Stimulated activated CD4-positive, alpha-beta T cell treated with anti-CD3 and anti-CD28 coated beads, Interleukin-15, amount 100 ng/mL, for 1 hour (primary cell): ENCODE measurements around the gene SULT1A1.
"Not testable (repeated sequence)": the region's sequence is repeated elsewhere in the genome, so short reads cannot be mapped to it uniquely, and the experiment has no call there.

Source experiments
- DNase-seq, 2 donors: peaks; one replicate each; pipeline ENCODE4 v3.0.0-alpha.2; 2020; ENCODE audit warnings: low read depth in 1 of 2, low spot score in 1 of 2

Gene SULT1A1

DNA sequence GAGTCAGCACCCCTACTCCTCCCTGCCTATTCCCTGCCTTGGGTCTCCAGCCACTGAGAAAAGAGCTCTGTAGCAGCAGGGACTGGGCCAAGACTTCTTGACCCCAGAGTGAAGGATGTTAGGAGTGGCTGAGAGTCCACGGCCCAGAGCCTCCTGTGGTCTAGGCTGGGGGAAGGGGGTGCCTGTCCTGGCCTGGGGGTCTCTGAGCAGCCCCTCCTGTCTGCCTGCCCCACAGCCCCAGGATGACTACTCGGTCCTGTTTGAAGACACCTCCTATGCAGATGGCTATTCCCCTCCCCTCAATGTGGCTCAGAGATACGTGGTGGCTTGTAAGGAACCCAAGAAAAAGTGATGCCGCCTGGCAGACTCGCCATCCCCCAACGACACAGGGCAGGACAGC, 18.5 kb downstream of the SULT1A1 start:
- DNase-seq = no peak

DNA sequence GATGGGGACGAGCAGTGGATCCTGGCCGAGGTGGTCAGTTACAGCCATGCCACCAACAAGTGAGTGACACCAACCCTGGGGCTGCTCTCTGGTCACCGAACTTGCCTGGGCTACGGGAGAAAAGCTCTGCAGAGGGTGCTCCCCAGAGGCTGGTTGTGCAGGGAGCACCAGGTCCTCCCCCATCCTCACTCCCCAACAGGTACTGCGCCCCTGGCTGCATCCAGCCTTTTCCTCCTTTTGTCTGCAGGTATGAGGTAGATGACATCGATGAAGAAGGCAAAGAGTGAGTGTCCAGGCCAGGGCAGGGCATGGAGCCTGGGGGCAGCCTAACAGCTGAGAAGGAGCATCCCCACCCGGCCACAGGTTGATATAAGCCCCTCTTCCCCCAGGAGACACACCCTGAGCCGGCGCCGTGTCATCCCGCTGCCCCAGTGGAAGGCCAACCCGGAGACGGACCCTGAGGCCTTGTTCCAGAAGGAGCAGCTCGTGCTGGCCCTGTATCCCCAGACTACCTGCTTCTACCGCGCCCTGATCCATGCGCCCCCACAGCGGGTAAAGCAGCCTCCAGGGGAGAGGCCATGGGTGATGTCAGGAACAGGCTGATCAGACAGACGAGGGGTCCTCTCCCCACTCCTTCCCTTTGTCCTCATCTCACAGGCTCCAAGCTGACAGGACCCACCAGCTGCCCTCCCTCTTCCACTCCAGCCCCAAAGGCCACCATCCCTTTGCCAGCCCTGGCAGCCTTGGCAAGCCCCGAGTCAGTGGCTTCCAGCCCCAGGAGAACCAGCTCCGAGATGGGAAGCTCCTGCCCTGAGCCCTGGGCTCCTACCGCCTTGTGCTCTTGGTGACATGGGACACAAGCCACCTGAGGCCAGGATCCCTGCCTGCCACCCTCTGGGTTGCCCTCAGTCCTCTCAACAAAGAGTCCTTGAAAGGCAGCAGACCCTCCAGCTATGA, 19.2 kb downstream of the SULT1A1 start:
- no peak for DNase-seq

DNA sequence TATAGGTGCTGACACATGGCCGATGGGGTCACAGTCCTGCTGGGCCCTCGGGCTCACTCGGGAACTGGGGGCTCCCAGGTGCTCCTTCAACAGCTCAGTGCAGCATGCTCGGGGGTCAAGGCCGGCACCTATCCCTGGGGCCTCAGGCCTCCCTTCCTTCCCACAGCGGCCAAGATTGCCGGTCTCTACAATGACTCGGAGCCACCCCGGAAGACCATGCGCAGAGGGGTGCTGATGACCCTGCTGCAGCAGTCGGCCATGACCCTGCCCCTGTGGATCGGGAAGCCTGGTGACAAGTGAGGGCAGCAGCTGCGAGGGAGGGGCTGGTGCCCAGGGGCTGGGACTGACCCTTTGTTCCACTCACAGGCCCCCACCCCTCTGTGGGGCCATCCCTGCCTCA, 19.9 kb downstream of the SULT1A1 start:
- no peak for DNase-seq

DNA sequence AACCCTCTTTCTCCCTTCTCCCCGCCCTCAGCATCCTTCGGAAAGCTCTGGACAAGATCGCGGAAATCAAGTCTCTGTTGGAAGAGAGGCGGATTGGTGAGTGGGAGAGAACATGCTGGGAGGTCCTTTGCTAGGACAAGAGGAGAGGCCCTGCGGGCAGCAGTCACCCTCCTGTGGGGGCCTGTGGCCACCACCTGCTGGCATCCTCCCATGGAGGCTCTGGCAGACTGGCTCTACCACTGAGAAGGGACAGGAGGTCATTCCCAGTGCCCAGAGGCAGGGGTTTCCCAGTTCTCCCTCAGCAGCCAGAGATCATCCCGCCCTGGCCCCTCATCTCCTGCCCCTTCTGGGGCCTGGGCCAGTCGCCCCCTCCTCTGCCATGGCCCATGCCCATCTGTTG, 20.8 kb downstream of the SULT1A1 start:
- no peak for DNase-seq

DNA sequence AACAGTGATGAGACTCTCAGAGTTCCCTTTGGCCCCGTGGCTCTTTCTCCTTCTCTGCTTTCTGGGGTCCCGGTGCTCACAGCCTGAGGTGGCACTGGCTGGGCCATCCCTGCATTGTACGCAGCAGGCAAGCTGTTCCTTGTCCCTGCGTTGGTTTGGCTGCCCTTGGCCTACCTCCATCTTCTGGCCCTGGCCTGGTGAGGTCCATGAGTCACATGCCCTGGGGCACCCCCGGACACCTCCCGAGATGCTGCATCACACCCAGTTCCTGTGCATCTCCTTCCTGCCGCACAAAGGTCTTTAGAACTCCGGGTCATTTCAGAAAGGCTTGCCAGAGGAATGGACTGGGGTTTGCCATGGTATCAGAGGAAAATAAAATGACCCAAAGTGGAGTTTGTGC, 22.5 kb downstream of the SULT1A1 start:
- no peak for DNase-seq

DNA sequence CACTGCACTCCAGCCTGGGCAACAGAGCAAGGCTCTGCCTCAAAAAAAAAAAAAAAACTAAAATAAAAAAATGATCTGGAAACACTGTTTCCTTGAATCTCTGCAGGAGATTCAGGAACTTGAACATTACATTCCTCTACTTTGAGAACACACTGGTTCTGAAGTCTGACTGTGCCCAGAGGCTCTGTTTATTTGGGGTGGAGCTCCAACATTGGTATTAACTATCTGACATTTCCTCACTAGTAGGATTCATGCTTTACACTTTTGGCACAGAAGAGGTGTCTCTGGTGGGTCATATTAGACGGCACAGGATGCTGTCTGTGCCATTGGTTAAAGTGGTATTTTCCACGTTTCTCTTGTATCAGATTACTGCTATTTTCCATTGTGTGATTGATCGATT, 23.4 kb downstream of the SULT1A1 start:
- DNase-seq = no peak

DNA sequence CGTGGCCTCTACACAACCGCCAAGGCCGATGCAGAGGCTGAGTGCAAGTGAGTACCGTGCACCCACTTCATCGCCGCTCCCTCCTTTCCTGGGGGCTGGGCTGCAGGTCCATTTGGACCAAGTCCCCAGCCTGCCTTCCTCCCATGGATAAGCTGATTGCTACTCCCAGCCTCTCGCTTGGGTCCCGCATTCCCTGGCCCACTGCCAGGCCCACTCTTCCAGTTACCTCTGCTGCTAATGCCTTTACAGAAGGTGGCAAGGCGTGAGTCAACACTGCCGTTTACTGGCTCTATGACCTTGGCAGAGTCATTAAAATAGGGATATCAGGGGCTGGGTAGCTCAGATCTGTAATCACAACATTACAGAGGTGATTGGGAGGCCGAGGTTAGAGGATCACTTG, 24.2 kb downstream of the SULT1A1 start:
- DNase-seq = no peak

DNA sequence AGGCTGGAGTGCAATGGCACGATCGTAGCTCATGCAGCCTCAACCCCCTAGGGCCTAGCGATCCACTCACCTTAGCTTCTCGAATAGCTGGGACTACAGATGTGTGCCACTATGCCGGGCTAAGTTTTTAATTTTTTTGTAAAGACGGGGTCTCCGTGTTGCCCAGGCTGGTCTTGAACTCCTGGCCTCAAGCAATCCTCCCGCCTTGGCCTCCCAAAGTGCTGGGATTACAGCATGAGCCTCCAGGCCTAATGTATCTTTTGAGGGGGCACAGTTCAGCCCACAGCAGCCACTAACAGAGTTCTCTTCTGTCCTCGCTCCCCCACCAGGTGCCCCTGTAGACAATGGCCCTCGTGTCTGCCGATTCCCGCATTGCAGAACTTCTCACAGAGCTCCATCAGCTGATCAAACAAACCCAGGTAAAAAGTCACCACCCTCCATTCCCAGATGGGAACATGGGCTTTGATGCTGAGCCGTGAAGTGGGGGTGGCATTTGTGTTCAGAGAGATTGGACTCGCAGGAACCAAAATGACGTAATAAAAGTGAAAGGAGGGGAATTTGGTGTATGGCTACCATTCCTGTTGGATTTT, 29.0 kb downstream of the SULT1A1 start:
- no peak for DNase-seq

DNA sequence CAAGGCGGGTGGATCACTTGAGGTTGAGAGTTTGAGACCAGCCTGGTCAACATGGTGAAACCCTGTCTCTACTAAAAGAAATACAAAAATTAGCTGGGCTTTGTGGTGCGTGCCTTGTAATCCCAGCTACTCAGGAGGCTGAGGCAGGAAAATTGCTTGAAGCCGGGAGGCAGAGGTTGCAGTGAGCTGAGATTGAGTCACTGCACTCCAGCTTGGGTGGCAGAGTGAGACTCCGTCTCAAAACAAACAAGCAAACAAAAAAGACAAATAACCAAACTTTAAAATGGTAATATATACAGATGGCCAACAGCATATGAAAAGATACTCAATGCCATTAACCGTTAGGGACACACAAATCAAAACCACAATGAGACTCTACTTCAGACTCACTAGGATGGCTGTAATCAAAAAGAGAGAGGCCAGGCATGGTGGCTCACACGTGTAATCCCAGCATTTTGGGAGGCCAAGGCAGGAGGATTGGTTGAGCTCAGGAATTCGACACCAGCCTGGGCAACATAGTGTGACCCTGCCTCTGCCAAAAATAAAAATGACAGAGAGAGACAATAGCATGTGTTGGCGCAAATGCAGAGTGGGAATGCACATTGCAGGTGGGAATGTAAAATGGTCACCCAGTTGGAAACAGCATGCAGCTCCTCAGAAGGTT, 34.3 kb downstream of the SULT1A1 start:
- DNase-seq = no peak

DNA sequence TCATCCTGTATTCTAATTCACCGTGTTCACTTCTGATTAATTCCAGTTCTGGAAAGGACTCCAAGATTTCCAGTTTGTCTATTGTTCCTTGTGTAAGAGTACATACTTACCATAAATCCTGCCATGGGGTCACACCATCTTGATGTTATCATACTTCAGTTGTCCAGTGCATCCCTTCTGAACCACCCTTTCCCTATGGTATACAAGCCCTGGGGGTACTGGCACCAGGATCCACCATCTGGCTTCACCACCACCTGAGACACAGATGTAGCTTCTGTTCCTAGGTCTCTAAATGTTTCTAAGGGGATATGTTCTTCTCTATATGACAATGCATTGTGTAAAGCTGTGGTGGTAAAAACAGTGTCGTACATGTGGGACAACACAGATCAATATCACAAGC, 34.9 kb downstream of the SULT1A1 start:
- no peak for DNase-seq

DNA sequence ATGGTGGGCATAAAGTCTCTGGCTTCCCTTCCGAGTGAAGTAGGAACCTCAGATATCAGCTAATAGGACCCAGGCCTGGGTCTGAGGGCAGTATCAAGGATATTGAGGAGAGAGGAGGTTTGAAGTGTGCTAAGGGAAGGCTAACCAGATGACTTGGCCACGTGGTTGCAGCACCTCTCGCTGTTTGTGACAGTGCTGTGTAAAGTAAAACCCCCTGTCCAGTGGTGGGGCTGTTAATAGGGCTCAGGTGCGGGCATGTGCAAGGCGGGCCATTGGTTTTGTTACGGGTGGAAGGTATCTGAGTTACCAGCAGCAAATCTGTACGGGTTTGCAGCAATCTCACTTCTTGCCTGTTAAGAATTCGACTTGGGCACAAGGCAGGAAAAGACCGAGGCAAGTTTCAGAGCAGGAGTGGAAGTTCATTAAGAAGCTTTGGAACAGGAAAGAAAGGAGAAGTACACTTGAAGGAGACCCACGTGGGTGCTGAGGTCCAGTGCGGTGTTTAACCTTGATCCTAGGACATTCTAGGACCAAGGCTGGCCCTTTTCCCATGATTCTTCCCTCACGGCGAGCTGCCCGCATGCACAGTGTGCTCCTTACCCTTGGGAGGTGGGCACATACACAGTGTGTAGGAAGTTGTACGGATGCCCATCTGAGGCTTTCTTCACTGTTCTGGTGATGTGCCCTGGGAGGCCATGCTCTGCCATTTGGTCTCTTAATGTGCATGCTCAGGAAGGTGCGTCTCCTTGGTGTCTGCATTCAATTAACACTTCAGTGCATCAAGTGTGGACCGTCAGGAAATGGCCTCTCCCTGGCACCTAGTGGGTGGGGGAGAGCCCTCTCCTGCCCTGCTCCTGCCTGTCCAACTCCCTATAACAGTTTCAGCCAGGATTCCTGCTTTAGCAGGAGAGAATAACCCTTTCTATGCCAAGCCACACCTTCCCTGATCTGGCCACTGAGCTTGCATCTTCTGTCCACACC, 35.8 kb downstream of the SULT1A1 start:
- no peak for DNase-seq

DNA sequence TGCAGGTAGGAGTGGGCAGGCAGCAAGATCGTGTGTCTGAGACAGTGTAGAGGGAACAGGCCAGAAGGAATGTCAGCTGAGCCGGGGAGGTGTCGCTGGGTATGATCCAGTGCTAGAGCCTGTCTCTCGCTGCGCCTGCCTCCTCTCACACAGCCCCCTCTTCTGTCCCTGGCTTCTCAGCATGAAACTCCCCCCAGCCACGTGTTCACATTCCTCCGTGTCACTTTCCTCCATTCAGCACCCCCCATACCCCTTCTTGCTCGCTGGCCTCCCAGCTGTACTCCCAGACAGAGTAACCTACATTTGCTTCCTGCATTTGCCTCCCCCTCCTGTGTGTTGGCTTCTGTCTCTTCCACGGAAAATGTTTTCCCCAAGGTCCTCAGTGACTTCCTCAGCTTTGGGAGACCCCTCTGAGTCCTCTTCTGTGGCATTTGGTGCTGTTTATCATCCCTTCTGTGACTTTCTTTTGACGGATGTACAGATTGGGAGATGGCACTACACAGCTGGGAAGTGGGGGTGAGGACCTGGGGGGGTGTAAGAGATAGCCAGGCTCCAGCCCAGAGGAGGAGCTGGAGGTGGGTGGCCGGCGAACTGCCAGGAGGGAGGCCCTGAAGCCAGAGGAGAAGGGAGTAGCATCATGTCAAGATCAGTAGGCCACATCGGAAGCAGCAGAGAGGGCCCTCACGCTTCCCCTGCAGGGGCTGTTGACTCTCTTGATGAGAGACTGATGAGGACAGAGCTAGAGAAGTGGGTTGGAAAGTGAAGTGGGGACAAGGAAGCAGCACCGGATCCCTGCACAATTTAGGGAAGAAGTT, 36.9 kb downstream of the SULT1A1 start:
- DNase-seq = no peak

DNA sequence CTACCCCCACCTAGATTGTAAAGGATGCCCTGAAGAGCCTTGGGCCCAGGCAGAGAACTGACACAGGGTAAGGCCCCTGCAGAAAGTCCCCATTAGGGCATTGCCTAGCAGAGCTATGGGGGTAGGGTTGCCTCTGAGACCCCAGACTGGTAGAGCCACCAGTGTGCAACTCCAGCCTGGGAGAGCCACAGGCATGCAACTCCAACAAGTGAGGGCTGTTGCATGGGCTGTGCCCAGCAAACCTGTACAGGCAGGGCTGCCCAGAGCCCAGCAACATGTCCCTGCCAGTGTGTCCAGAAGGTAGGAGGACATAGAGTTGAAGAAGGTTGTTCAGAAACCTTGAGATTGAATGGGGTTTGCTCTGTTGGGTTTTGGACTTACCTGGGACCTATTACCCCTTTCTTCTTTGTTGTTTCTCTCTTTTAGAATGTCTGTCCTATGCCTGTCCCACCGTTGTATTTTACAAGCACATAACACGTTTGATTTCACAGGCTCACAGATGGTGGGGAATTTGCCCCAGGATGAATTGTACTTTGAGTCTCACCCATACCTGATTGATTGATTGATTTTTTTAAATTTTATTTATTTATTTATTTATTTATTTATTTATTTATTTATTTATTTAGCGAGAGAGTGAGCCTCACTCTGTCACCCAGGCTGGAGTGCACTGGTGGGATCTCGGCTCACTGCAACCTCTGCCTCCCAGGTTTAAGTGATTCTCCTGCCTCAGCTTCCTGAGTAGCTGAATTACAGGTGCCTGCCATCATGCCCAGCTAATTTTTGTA, 39.7 kb downstream of the SULT1A1 start:
- DNase-seq = no peak

DNA sequence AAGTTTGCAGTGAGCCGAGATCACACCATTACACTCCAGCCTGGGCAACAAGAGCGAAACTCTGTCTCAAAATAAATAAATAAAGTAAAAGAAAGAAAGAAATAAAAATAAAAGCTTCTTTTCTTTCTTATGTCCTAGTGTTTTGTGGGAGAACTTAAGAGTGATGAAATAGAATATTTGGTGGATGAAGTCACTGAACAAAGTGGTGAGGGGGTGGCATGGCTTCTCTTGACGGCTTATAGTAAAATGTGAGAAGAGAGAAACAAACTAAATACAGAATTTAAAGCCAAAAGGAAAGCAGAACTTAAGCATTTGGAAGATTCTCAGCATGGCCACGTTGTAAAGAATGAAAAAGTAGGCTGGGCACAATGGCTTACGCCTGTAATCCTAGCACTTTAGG, 40.8 kb downstream of the SULT1A1 start:
- DNase-seq = no peak

DNA sequence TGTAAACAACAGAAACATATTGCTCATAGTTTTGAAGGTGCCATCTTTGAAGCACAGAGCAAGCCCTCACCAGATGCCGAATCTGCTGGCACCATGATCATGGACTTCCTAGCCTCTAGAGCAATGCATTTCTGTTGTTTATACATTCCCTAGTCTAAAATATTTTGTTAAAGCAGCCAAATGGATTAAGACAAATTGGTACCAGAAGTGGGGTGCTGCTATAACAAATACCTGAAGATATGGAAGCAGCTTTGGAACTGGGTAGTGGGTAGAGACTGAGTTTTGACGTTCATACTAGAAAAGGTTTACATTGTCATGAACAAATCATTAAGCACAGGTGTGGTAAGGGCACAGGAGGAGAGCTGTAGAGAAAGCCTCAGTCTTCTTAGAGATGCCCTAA, 42.6 kb downstream of the SULT1A1 start:
- no peak for DNase-seq

DNA sequence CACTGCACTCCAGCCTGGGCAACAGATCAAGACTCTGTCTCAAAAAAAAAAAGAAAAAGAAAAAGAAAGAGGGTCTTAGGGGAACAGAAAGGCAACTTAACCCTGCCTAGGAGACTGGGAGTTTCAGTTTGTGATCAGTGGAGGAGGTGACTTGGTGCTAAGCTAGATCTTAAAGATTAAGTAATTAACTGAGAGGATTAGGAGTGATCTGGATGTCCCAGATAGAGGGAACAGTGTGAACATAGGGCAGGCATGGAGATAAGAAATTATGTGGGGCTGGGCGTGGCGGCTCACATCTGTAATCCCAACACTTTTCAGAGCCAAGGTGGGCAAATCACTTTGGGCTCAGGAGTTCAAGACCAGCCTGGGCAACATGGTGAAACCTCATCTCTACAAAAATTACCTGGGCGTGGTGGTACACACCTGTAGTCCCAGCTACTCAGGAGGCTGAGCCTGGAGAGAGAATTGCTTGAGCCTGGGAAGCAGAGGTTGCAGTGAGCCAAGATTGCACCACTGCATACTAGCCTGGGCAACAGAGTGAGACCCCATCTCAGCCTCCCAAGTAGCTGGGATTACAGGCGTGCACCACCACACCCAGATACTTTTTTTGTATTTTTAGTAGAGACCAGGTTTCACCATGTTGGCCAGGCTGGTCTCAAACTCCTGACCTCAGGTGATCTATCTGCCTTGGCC, 43.5 kb downstream of the SULT1A1 start:
- not testable (repeated sequence) for DNase-seq

DNA sequence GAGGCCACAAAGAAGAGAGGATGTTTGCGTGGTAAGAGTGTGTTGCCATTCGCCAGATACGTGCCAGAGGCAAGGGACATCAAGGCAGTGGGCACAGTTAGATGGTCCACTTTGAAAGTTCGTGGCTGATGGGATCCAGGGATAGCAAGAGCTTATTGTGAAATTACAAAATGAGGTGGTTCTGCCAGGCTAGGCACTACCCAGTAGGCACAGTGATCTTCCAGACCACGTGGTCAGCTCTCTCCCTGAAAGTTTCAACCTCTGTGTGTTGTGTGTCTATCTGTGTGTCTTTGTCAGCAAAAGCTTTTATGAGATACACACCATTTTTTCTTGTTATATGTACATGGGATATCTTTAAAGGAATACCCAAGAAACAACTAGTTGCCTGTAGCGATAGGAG, 46.6 kb downstream of the SULT1A1 start:
- no peak for DNase-seq

DNA sequence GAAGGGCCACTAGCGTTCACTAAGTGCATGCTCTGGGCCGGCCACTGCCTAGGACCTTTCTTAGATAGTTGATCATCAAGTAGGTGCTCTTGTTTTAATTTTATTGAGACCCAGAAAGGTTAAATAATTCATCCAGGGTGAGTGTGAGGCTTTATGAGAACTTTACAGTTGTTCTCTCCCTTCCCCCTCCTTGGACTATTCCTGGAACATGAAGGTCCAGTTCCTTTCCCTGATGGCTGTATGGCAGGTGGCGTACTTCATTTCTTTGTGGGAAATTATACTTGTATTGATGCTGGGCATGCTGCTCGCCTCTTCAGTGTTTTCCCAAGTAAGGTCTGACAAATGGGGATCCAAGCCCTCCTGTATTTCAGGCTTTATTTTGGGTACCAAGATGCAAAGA, 47.6 kb downstream of the SULT1A1 start:
- no peak for DNase-seq
